Sigmoid colon (tissue), 7 donors: Measurements from ENCODE around the gene CTAGE8. TPM values are rescaled to one million over a fixed set of nuclear protein-coding genes. Genes with fewer than 3 reads are reported as not detected.
"Not testable (repeated sequence)": the region's sequence is repeated elsewhere in the genome, so short reads cannot be mapped to it uniquely, and the experiment has no call there.

Experiments
- DNase-seq: peaks from one replicate; pipeline ENCODE4 v3.0.0-alpha.2; 2019
- H3K27ac ChIP-seq, 4 donors: fragments of 200-600 bp; sonication (generic); one replicate each; pipeline ENCODE4 v1.5.1; 2016 to 2019; ENCODE audit warnings: mild to moderate bottlenecking in 1 of 4
- H3K27me3 ChIP-seq, 3 donors: fragments of 200-600 bp; sonication (generic); one replicate each; pipeline ENCODE4 v1.5.1; 2019; ENCODE audit warnings: mild to moderate bottlenecking in 1 of 3
- H3K36me3 ChIP-seq, 4 donors: fragments of 200-600 bp; sonication (generic); one replicate each; pipeline ENCODE4 v1.5.1; 2016 to 2019
- H3K4me1 ChIP-seq, 4 donors: fragments of 200-600 bp; sonication (generic); one replicate each; pipeline ENCODE4 v1.5.1; 2017 to 2019
- H3K4me3 ChIP-seq, 4 donors: fragments of 200-600 bp; sonication (generic); one replicate each; pipeline ENCODE4 v1.5.1; 2017 to 2019; ENCODE audit warnings: mild to moderate bottlenecking in 2 of 4, moderate library complexity in 1 of 4
- H3K9me3 ChIP-seq, 4 donors: fragments of 200-600 bp in 3 of 4; sonication (generic) in 3 of 4; one replicate each; pipeline versions ENCODE4 v1.5.1 to v1.6.1; 2013 to 2019
- EP300 ChIP-seq, 4 donors: sonication (generic); formaldehyde crosslinking; IDR thresholded peaks; one replicate each; pipeline ENCODE4 v1.6.1; 2017; ENCODE audit warnings: antibody characterized with exemption in 4 of 4
- POLR2A ChIP-seq, 2 donors: fragments of 450-650 bp; IDR thresholded peaks; one replicate each; pipeline ENCODE4 v1.6.1; 2016; ENCODE audit warnings: antibody characterized with exemption in 2 of 2, mild to moderate bottlenecking in 2 of 2, moderate library complexity in 2 of 2
- POLR2AphosphoS5 ChIP-seq, 4 donors: sonication (generic); formaldehyde crosslinking; IDR thresholded peaks; one replicate each; pipeline ENCODE4 v1.6.1; 2017; ENCODE audit warnings: antibody characterized with exemption in 4 of 4
- WGBS, 2 donors: extraction: QIAGEN DNeasy Blood & Tissue Kit; methylation state at CpG; one replicate each; pipeline ENCODE4 v1.1.7; 2013; 5-methylcytosine and 5-hydroxymethylcytosine counted together
- intact Hi-C: fragments of 100-400 bp; cut with DNase I; formaldehyde crosslinking; loops from one replicate; pipeline ENCODE4 v1.15.1; 2023
- polyA plus RNA-seq, 3 donors: library from polyadenylated mRNA; stranded (reverse); fragments of 200-250 nt; gene quantifications; one replicate each; pipeline ENCODE4 v1.2.3, GENCODE V29; 2013
- total RNA-seq, 4 donors: library from RNA; depleted of rRNA; stranded (reverse); fragments of >200 nt; gene quantifications; one replicate each; pipeline ENCODE4 v1.1.0, GENCODE V29; 2016
- TF ChIP-seq, protein P1 (sequence below), 4 experiments: fragments of 450-650 bp in 3 of 4; fragments of 200-600 bp in 1 of 4; IDR thresholded peaks; one replicate each; pipeline ENCODE4 v1.5.1; 2016 to 2019; ENCODE audit warnings: antibody characterized with exemption in 4 of 4, mild to moderate bottlenecking in 3 of 4, moderate library complexity in 2 of 4
- donor health status: healthy with polysubstance abuse.
- donor health status: Bipolar disorder and iron deficiency.
- donor health status: healthy.

CTAGE8 gene
- total and polyA plus RNA-seq, 7 donors, result 0.49 to 5.0 (median 1.4) TPM; not detected in 3

DNA sequence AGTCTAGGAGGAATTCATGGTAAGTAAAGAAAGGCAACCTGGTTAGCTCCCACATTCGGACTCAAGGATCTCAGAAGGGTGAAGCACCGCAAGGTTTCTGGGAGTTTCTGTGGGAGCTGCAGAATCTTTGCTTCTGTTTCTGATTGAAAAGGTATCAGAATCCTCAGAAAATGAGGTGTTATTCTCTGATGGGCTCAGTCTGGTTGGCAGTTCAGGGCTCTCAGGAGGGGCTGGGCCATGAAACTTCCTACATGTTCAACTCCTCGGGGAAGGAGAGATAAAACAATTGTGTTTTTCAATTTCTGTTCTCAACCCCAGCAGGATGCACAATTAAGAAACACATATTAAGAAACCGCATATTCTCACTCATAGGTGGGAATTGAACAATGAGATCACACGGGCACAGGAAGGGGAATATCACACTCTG, 13.6 kb downstream of the CTAGE8 start:
- WGBS, 2 donors, result 85 to 90% methylated on average over 5 of the region's 5 CpGs
- TF ChIP-seq EP300 (IDR thresholded peaks at IDR 0.05) (no peak), POLR2AphosphoS5 (IDR thresholded peaks at IDR 0.05) (no peak), POLR2A (IDR thresholded peaks at IDR 0.05) (no peak)
- TF ChIP-seq, protein P1, sequence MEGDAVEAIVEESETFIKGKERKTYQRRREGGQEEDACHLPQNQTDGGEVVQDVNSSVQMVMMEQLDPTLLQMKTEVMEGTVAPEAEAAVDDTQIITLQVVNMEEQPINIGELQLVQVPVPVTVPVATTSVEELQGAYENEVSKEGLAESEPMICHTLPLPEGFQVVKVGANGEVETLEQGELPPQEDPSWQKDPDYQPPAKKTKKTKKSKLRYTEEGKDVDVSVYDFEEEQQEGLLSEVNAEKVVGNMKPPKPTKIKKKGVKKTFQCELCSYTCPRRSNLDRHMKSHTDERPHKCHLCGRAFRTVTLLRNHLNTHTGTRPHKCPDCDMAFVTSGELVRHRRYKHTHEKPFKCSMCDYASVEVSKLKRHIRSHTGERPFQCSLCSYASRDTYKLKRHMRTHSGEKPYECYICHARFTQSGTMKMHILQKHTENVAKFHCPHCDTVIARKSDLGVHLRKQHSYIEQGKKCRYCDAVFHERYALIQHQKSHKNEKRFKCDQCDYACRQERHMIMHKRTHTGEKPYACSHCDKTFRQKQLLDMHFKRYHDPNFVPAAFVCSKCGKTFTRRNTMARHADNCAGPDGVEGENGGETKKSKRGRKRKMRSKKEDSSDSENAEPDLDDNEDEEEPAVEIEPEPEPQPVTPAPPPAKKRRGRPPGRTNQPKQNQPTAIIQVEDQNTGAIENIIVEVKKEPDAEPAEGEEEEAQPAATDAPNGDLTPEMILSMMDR (IDR thresholded peaks at IDR 0.05), result no peak
- intact Hi-C loops, result no loop called here
- Histone ChIP-seq H3K27ac (no peak overlapping the region), H3K4me1 (no peaks in the 10 kb centered on the region), H3K9me3 (no peaks in the 10 kb centered on the region), H3K27me3 (no peaks in the 10 kb centered on the region), H3K4me3 (no peak overlapping the region), H3K36me3 (no peaks in the 10 kb centered on the region)
- DNase-seq, result peak; percentile 37

GRCh38 chr7:144252307-144252706, 16.8 kb downstream of the CTAGE8 start:
- H3K27me3 ChIP-seq, H3K4me1 ChIP-seq, H3K27ac ChIP-seq, H3K4me3 ChIP-seq, H3K9me3 ChIP-seq, DNase-seq, H3K36me3 ChIP-seq, intact Hi-C loops: not testable (repeated sequence)
- WGBS, 2 donors, result no CpG with 5 or more reads among the region's 4 CpGs

GRCh38 chr7:144247674-144248330, 21.3 kb downstream of the CTAGE8 start:
- no CpG with 5 or more reads among the region's 1 CpG for WGBS, 2 donors
- DNase-seq, H3K9me3 ChIP-seq, intact Hi-C loops, H3K36me3 ChIP-seq, H3K4me3 ChIP-seq, H3K27me3 ChIP-seq, H3K4me1 ChIP-seq, H3K27ac ChIP-seq: not testable (repeated sequence)

- H3K27me3 ChIP-seq, H3K9me3 ChIP-seq, intact Hi-C loops, H3K27ac ChIP-seq, H3K4me3 ChIP-seq, H3K4me1 ChIP-seq, DNase-seq, H3K36me3 ChIP-seq: not testable (repeated sequence)
- no CpG with 5 or more reads among the region's 5 CpGs for WGBS, 2 donors
These were observed 22.1 kb downstream of the CTAGE8 start for GRCh38 chr7:144246967-144247366.

GRCh38 chr7:144245372-144245771, 23.7 kb downstream of the CTAGE8 start:
- no CpG with 5 or more reads among the region's 2 CpGs for WGBS, 2 donors
- H3K4me3 ChIP-seq, DNase-seq, H3K27ac ChIP-seq, H3K27me3 ChIP-seq, H3K4me1 ChIP-seq, H3K36me3 ChIP-seq, H3K9me3 ChIP-seq, intact Hi-C loops: not testable (repeated sequence)

DNA sequence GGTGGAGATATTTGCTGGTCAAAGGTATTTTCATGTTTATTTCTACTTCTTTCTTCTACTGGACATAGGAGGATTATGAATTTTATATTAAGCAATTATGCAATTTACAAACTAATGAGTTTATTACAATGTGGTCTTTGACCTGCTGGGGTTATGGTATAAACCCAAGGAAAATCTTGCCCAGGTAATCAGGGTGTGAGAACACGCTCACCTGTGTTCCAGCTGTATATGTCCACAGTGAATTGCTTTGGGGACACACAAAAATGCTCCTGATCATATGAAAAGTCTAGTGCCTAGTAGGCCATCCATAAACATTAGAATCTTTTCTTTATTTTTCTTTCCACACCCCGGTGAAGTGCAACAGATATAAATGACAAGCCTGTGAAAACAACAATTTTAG, 29.7 kb downstream of the CTAGE8 start, which contains the start of gene OR2A42:
OR2A42 (minus strand) TSS at position 241 of the 400 bp plus-strand sequence. CDS start 6,762 bp downstream, outside the sequence.
- H3K36me3 ChIP-seq, H3K9me3 ChIP-seq, intact Hi-C loops, H3K27ac ChIP-seq, H3K4me1 ChIP-seq, H3K27me3 ChIP-seq, DNase-seq, H3K4me3 ChIP-seq: not testable (repeated sequence)
- 88 to 97% methylated on average over 1 of the region's 2 CpGs for WGBS, 2 donors

DNA sequence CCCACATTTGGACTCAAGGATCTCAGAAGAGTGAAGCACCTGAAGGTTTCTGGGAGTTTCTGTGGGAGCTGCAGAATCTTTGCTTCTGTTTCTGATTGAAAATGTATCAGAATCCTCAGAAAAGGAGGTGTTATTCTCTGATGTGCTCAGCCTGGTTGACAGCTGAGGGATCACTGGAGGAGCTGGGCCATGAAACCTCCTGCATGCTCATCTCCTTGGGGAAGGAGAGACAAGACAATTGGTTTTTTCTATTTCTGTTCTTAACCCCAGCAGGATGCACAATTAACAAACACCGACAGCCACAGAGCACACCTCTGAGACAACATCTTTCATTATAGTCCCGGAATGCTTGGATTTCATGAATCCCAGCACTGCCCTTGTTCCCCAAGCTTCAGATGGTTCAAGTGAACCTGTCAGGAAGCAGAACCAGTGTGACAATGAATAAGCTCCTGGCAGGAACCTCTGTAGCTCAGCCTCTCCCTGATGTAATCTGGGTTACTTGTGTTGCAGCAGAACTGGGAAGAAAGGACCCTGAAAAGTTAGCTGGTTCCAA, 30.5 kb downstream of the CTAGE8 start:
- intact Hi-C loops, H3K27ac ChIP-seq, H3K9me3 ChIP-seq, H3K4me1 ChIP-seq, DNase-seq, H3K36me3 ChIP-seq, H3K4me3 ChIP-seq, H3K27me3 ChIP-seq: not testable (repeated sequence)
- WGBS, 2 donors, result 87 to 90% methylated on average over 2 of the region's 2 CpGs

DNA sequence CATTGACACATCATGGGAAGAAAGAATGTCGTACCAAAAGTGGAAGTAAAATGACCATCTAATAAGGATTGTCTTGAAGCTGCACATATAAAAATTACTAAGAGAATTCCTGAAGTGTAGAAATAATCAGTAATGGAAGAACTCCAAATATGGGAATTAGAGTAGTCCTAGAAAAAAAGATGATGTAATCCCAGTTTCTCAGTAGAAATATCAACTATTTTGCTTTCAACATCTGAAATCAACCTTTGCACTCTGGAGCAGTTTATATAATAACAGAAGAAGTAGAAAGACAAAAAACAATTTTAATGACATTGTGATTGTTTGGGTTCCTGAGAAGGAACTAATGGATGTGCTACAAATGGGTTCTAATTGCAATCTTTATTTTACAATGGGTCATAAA, 36.0 kb downstream of the CTAGE8 start:
- 96 to 98% methylated on average over 1 of the region's 1 CpG for WGBS, 2 donors
- H3K36me3 ChIP-seq, H3K27ac ChIP-seq, H3K4me3 ChIP-seq, intact Hi-C loops, H3K27me3 ChIP-seq, H3K4me1 ChIP-seq, DNase-seq, H3K9me3 ChIP-seq: not testable (repeated sequence)

DNA sequence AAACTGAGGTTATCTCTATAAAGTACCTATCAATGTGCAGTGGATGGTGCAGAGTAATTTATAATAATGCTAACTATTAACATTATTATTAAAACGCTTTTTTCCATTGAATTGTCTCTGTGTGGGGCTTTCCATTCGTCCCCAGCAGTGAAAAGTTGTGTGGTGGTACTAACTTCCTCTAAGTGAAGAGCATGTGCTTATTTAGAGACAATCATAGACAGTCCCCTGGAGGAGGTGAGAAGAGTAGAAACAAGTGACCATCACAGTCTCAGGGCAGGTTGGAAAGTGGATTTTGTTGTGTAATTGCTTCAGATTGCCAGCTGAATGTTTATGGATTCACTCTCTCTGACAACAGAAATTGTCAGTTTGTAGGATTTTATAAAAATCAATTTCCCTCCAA, 38.1 kb downstream of the CTAGE8 start:
- H3K36me3 ChIP-seq, H3K27ac ChIP-seq, H3K9me3 ChIP-seq, DNase-seq, H3K27me3 ChIP-seq, H3K4me3 ChIP-seq, H3K4me1 ChIP-seq, intact Hi-C loops: not testable (repeated sequence)
- no CpG with 5 or more reads among the region's 2 CpGs for WGBS, 2 donors

DNA sequence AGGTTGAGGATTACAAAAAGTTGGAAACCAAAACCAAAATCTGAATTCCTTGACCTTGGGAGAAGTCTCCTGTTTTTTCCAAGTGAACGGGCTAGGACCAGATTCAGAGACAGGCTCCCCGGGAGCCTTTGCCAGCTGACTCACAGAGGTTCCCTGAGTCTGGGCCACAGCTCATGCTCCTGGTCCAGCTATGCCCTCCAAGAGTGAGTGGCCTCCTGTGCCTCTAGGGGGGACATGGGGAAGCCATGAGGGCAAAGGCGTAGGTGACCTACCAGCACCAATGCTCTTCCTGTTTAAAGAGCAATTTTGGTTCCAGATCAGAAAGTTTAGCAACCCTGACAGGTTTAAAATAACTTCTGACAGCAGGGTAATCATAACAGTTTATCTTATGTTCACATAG, 40.3 kb downstream of the CTAGE8 start:
- intact Hi-C loops, H3K4me1 ChIP-seq, H3K4me3 ChIP-seq, H3K27me3 ChIP-seq, H3K27ac ChIP-seq, H3K9me3 ChIP-seq, H3K36me3 ChIP-seq, DNase-seq: not testable (repeated sequence)
- 84 to 97% methylated on average over 1 of the region's 3 CpGs for WGBS, 2 donors

- DNase-seq, H3K4me3 ChIP-seq, intact Hi-C loops, H3K36me3 ChIP-seq, H3K27ac ChIP-seq, H3K9me3 ChIP-seq, H3K4me1 ChIP-seq, H3K27me3 ChIP-seq: not testable (repeated sequence)
- WGBS, 2 donors, result 84 to 87% methylated on average over 3 of the region's 4 CpGs
These were observed 42.2 kb downstream of the CTAGE8 start for GRCh38 chr7:144226866-144227265.

- H3K36me3 ChIP-seq, H3K27me3 ChIP-seq, H3K27ac ChIP-seq, H3K9me3 ChIP-seq, H3K4me1 ChIP-seq, H3K4me3 ChIP-seq, DNase-seq, intact Hi-C loops: not testable (repeated sequence)
These were observed 45.4 kb downstream of the CTAGE8 start for GRCh38 chr7:144223675-144224074.
